Stomach (tissue), 9 donors: ENCODE results near the gene PGA3. TPM values are rescaled to one million over a fixed set of nuclear protein-coding genes. Genes with fewer than 3 reads are reported as not detected.
A peak's percentile ranks its signal among the peaks of the same experiment; 100 is the strongest.

Experiments
- DNase-seq, 2 donors: peaks; one replicate each; pipeline versions ENCODE4 v3.0.0 to v3.0.0-alpha.2; 2013 to 2019
- H3K27ac ChIP-seq, 5 donors: fragments of 200-600 bp in 4 of 5; sonication (generic) in 4 of 5; one replicate each; pipeline ENCODE4 v1.5.1; 2013 to 2019; ENCODE audit warnings: mild to moderate bottlenecking in 1 of 5, moderate library complexity in 1 of 5
- H3K27me3 ChIP-seq, 3 donors: fragments of 200-600 bp; sonication (generic); one replicate each; pipeline ENCODE4 v1.5.1; 2017 to 2019; ENCODE audit warnings: mixed run types in 1 of 3
- H3K36me3 ChIP-seq, 4 donors: fragments of 200-600 bp; sonication (generic); 1 replicate in 3 of 4; 2 replicates in 1 of 4; pipeline ENCODE4 v1.5.1; 2016 to 2019
- H3K4me1 ChIP-seq, 4 donors: fragments of 200-600 bp; sonication (generic); one replicate each; pipeline ENCODE4 v1.5.1; 2016 to 2019
- H3K4me3 ChIP-seq, 4 donors: fragments of 200-600 bp; sonication (generic) in 3 of 4; one replicate each; pipeline ENCODE4 v1.5.1; 2016 to 2019; ENCODE audit warnings: mild to moderate bottlenecking in 1 of 4
- H3K9me3 ChIP-seq, 4 donors: fragments of 200-600 bp; sonication (generic); one replicate each; pipeline ENCODE4 v1.5.1; 2016 to 2019
- EP300 ChIP-seq: sonication (generic); formaldehyde crosslinking; IDR thresholded peaks from one replicate; pipeline ENCODE4 v1.6.1; 2017; ENCODE audit warnings: antibody characterized with exemption
- POLR2A ChIP-seq, 4 donors: fragments of 450-650 bp; IDR thresholded peaks; one replicate each; pipeline ENCODE4 v1.6.1; 2016; ENCODE audit warnings: antibody characterized with exemption in 4 of 4, control low read depth in 2 of 4, mild to moderate bottlenecking in 1 of 4, moderate library complexity in 1 of 4
- POLR2AphosphoS5 ChIP-seq, 3 donors: sonication (generic); formaldehyde crosslinking; IDR thresholded peaks; one replicate each; pipeline ENCODE4 v1.6.1; 2016; ENCODE audit warnings: antibody characterized with exemption in 3 of 3
- WGBS, 5 donors: extraction: QIAGEN DNeasy Blood & Tissue Kit in 3 of 5; methylation state at CpG; one replicate each; pipeline versions ENCODE4 v1.1.5 to v1.1.7; 2013 to 2018; 5-methylcytosine and 5-hydroxymethylcytosine counted together
- intact Hi-C: fragments of 100-400 bp; cut with DNase I; formaldehyde crosslinking; loops from one replicate; pipeline ENCODE4 v1.15.1; 2023; ENCODE audit warnings: low total_unique reads
- polyA plus RNA-seq, 3 donors: library from polyadenylated mRNA; stranded (reverse); fragments of 200-250 nt; gene quantifications; one replicate each; pipeline ENCODE4 v1.2.3, GENCODE V29; 2013
- total RNA-seq, 5 donors: library from RNA; depleted of rRNA; stranded (reverse); fragments of >200 nt; gene quantifications; one replicate each; pipeline versions ENCODE4 v1.1.0 to v1.2.3, GENCODE V29; 2014 to 2016
- TF ChIP-seq, protein P1 (sequence below), 7 experiments: fragments of 450-650 bp in 4 of 7; fragments of 200-600 bp in 3 of 7; sonication (generic) in 3 of 7; IDR thresholded peaks; one replicate each; pipeline ENCODE4 v1.5.1; 2016 to 2019; ENCODE audit warnings: antibody characterized with exemption in 7 of 7, control low read depth in 2 of 7, mild to moderate bottlenecking in 1 of 7
- donor health status: healthy with polysubstance abuse.
- donor health status: Bipolar disorder and iron deficiency.
- donor health status: healthy.

PGA3 gene
- total and polyA plus RNA-seq, 8 donors: 367 to 73,485 (median 18,470) TPM

DNA sequence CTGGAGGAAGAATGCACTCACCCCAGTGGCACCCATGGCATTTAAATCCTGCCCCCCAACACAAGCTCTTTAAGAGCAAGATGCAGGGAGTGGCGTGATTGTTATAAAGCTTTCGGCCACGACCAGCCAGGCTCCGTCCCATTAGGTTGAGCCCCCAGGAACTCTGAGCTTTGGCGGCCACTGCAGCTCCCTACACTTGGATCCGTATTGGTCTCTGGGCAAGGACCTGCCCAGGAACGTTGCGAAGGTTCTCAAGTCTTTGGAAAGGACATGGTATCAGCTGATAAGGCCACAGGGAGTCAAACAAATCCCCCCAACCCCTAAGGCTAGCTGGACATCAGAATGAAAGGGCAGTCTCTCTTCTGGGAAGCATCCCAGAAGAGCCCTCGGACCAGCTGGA lies 32.7 kb upstream of the PGA3 start:
- H3K9me3 ChIP-seq: no peaks in the 10 kb centered on the region
- H3K4me1 ChIP-seq: peaks cover 16 to 54% (median 32%) of the 10 kb centered on the region in 4 donors
- peak overlapping the region in 2 of 5 donors; percentile 4 to 82 for H3K27ac ChIP-seq
- DNase-seq: peak in 1 of 2 donors; percentile 11
- TF ChIP-seq POLR2A (IDR thresholded peaks at IDR 0.05): no peak
- TF ChIP-seq EP300: no peak
- TF ChIP-seq, protein P1, sequence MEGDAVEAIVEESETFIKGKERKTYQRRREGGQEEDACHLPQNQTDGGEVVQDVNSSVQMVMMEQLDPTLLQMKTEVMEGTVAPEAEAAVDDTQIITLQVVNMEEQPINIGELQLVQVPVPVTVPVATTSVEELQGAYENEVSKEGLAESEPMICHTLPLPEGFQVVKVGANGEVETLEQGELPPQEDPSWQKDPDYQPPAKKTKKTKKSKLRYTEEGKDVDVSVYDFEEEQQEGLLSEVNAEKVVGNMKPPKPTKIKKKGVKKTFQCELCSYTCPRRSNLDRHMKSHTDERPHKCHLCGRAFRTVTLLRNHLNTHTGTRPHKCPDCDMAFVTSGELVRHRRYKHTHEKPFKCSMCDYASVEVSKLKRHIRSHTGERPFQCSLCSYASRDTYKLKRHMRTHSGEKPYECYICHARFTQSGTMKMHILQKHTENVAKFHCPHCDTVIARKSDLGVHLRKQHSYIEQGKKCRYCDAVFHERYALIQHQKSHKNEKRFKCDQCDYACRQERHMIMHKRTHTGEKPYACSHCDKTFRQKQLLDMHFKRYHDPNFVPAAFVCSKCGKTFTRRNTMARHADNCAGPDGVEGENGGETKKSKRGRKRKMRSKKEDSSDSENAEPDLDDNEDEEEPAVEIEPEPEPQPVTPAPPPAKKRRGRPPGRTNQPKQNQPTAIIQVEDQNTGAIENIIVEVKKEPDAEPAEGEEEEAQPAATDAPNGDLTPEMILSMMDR (IDR thresholded peaks at IDR 0.05): no peak
- no peak for TF ChIP-seq POLR2AphosphoS5 (IDR thresholded peaks at IDR 0.05)
- H3K4me3 ChIP-seq: no peak overlapping the region
- WGBS, 5 donors: 70 to 80% (median 76%) methylated on average over 9 of the region's 9 CpGs
- no peaks in the 10 kb centered on the region for H3K36me3 ChIP-seq
- intact Hi-C loops: no loop called here
- H3K27me3 ChIP-seq: no peaks in the 10 kb centered on the region

DNA sequence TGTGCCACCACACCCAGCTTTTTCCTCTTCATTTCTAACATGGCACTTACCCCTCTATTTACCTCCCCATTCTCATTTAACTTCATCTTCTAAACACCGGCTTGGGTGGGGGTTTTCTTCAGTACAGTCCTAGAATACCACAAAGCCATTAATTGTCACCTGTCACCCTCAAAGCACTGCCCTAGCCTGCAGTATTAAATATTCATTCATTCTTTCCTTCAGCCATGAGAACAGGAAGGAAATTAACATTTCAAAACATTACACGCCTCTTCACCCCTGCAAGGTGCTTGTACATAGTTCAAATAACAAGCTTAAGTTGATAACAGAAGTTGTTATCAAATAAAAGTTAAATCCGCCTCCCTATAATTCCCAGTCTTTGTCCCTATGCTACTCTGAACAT lies 31.4 kb upstream of the PGA3 start:
- H3K4me1 ChIP-seq: peaks cover 16 to 64% (median 34%) of the 10 kb centered on the region in 4 donors
- TF ChIP-seq POLR2A (IDR thresholded peaks at IDR 0.05): no peak
- no peak for TF ChIP-seq EP300
- TF ChIP-seq POLR2AphosphoS5 (IDR thresholded peaks at IDR 0.05): peak in 1 of 3 donors; percentile 16
- intact Hi-C loops: no loop called here
- H3K27ac ChIP-seq: peak overlapping the region; percentile 65 to 90 (median 82)
- peak; percentile 22 to 49 for DNase-seq
- WGBS, 5 donors: 30 to 48% (median 37%) methylated on average over 3 of the region's 3 CpGs
- H3K4me3 ChIP-seq: no peak overlapping the region
- no peaks in the 10 kb centered on the region for H3K36me3 ChIP-seq
- H3K27me3 ChIP-seq: no peaks in the 10 kb centered on the region
- no peaks in the 10 kb centered on the region for H3K9me3 ChIP-seq

DNA sequence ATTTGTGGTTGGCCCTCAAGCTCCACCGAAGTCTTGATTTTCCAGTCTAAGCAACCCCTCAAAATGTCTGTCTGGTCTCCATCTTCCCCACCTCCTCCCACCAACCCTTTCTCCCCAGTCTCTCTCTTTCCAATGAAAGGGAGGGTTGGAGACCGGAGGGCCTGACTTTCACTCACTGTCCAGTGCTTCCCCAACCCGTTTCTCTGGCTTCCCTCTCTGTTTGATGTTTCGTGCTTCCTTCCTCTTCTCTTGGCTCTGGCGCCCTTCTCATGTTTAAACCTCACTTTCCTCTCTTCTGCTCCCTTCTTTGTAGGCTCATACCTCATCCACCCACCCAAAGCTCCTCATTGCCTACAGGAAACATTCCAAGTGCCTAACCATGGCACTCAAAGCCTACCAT lies 31.0 kb upstream of the PGA3 start:
- no peaks in the 10 kb centered on the region for H3K27me3 ChIP-seq
- no peaks in the 10 kb centered on the region for H3K9me3 ChIP-seq
- H3K27ac ChIP-seq: peak overlapping the region; percentile 65 to 90 (median 82)
- no peaks in the 10 kb centered on the region for H3K36me3 ChIP-seq
- TF ChIP-seq POLR2A (IDR thresholded peaks at IDR 0.05): no peak
- TF ChIP-seq EP300: no peak
- TF ChIP-seq, protein P1 (IDR thresholded peaks at IDR 0.05): no peak
- no peak for TF ChIP-seq POLR2AphosphoS5 (IDR thresholded peaks at IDR 0.05)
- DNase-seq: peak in 1 of 2 donors; percentile 20
- peaks cover 16 to 61% (median 34%) of the 10 kb centered on the region in 4 donors for H3K4me1 ChIP-seq
- intact Hi-C loops: no loop called here
- 35 to 48% (median 41%) methylated on average over 5 of the region's 5 CpGs for WGBS, 5 donors
- H3K4me3 ChIP-seq: no peak overlapping the region

DNA sequence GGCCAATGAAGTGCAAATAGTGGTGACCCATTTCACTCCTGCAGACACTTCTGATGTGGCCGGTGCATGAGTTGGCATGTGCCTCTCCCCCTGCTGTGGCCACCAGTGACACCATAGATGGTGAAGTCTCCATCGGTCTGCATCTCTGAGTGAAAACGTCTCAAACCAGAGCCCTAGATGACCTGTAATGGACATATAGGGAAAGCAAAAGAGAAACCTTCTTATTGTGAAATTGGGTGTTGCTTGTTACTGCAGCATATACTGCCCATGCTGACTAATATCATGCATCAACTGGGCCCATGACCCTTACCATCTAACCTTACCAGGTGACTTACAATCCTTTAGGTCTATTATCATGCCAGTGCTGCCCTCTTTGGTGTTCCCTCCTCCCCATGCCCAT lies 30.4 kb upstream of the PGA3 start:
- H3K36me3 ChIP-seq: no peaks in the 10 kb centered on the region
- intact Hi-C loops: no loop called here
- no peaks in the 10 kb centered on the region for H3K9me3 ChIP-seq
- H3K4me3 ChIP-seq: no peak overlapping the region
- H3K4me1 ChIP-seq: peaks cover 16 to 56% (median 34%) of the 10 kb centered on the region in 4 donors
- H3K27ac ChIP-seq: peak overlapping the region; percentile 65 to 90 (median 82)
- WGBS, 5 donors: 88 to 97% (median 92%) methylated on average over 3 of the region's 3 CpGs
- DNase-seq: peak in 1 of 2 donors; percentile 11
- TF ChIP-seq POLR2AphosphoS5 (IDR thresholded peaks at IDR 0.05) (no peak), EP300 (no peak), POLR2A (IDR thresholded peaks at IDR 0.05) (no peak)
- TF ChIP-seq, protein P1 (IDR thresholded peaks at IDR 0.05): no peak
- no peaks in the 10 kb centered on the region for H3K27me3 ChIP-seq

DNA sequence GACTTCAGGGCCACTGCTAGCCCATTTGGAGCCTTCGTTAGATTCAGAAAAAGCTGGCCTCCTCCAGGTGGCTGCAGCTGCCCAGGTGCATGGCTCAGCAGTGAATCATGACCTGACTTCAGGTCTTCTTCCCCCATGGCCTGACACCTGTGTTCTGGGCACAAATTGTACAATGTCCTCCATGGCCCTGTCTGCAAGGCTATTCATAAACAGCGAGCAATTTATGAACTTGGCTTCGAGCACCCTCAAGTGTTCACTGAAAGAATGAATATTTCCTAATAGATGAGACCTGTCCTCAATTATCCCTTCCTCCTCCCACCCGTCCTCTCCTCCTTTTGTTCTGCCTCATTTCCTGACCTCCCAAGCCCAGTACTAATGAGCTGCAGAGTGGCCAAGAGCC lies 29.9 kb upstream of the PGA3 start:
- 44 to 69% (median 54%) methylated on average over 4 of the region's 4 CpGs for WGBS, 5 donors
- H3K4me3 ChIP-seq: no peak overlapping the region
- no peaks in the 10 kb centered on the region for H3K9me3 ChIP-seq
- peaks cover 16 to 50% (median 34%) of the 10 kb centered on the region in 4 donors for H3K4me1 ChIP-seq
- intact Hi-C loops: no loop called here
- peak overlapping the region; percentile 65 to 90 (median 82) for H3K27ac ChIP-seq
- no peaks in the 10 kb centered on the region for H3K36me3 ChIP-seq
- DNase-seq: peak in 1 of 2 donors; percentile 49
- no peak for TF ChIP-seq EP300
- TF ChIP-seq, protein P1 (IDR thresholded peaks at IDR 0.05): peak in 3 of 7 experiments; percentile 11 to 48 (median 25)
- TF ChIP-seq POLR2AphosphoS5 (IDR thresholded peaks at IDR 0.05): peak in 1 of 3 donors; percentile 50
- no peaks in the 10 kb centered on the region for H3K27me3 ChIP-seq
